ENCODE measurements around the gene HEXB. TPM values are rescaled to one million over a fixed set of nuclear protein-coding genes. Genes with fewer than 3 reads are reported as not detected.

Gene HEXB
- total and polyA plus RNA-seq, 2 of the 13 experiments (the other 11 are each of a cell fraction or from before 2014, with no cell fraction given): 100 to 104 TPM

DNA sequence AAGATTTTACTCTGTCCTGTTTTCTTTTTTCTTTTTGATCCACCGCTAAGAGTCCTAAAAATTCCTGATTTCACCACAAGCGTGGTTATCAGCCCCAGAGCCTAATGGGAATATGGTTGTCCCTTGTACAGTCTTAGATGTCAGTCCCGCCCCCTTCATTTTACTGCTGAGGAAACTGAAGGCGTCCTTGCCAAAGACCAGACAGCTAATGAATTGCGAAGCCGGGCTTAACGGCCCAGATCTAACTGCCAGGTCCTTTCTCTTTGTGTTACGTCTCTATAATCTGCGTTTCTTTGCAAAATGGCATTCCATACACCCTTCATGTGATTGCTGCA is 82.5 kb downstream of the HEXB start (continued):
- TF ChIP-seq, protein P1, sequence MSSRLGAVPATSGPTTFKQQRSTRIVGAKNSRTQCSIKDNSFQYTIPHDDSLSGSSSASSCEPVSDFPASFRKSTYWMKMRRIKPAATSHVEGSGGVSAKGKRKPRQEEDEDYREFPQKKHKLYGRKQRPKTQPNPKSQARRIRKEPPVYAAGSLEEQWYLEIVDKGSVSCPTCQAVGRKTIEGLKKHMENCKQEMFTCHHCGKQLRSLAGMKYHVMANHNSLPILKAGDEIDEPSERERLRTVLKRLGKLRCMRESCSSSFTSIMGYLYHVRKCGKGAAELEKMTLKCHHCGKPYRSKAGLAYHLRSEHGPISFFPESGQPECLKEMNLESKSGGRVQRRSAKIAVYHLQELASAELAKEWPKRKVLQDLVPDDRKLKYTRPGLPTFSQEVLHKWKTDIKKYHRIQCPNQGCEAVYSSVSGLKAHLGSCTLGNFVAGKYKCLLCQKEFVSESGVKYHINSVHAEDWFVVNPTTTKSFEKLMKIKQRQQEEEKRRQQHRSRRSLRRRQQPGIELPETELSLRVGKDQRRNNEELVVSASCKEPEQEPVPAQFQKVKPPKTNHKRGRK (CRISPR knock-in tag; IDR thresholded peaks at IDR 0.05): no peak
- TF ChIP-seq SIX1 (CRISPR knock-in tag; IDR thresholded peaks at IDR 0.05; ENCODE audit: borderline replicate concordance): 0 out of 2 replicates have a peak, but pooled peaks have one; percentile 11
- TF ChIP-seq SRSF1 (optimal IDR thresholded peaks at IDR 0.05; ENCODE audit: low read depth, low read length): no peak
- TF ChIP-seq, protein P2, sequence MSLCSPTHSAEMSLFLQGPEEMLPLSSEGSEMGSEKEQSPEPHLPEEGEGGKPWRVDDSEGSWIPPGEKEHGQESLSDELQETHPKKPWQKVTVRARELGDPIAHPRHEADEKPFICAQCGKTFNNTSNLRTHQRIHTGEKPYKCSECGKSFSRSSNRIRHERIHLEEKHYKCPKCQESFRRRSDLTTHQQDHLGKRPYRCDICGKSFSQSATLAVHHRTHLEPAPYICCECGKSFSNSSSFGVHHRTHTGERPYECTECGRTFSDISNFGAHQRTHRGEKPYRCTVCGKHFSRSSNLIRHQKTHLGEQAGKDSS (CRISPR knock-in tag; IDR thresholded peaks at IDR 0.05; ENCODE audit: borderline replicate concordance, low read depth): no peak
- 0 out of 2 replicates have a peak, but pooled peaks have one; percentile 16 for TF ChIP-seq SIN3A (IDR thresholded peaks at IDR 0.05; ENCODE audit: borderline replicate concordance, low read depth, low read length)
- TF ChIP-seq MAFK (conservative IDR thresholded peaks at IDR 0.05 in 1 of 2, IDR thresholded peaks at IDR 0.05 in 1 of 2; ENCODE audit: low read length in 2 of 2): no peak
- no peak for TF ChIP-seq ZNF260 (CRISPR knock-in tag; IDR thresholded peaks at IDR 0.05; ENCODE audit: borderline replicate concordance, low read depth)
- TF ChIP-seq, protein P3, sequence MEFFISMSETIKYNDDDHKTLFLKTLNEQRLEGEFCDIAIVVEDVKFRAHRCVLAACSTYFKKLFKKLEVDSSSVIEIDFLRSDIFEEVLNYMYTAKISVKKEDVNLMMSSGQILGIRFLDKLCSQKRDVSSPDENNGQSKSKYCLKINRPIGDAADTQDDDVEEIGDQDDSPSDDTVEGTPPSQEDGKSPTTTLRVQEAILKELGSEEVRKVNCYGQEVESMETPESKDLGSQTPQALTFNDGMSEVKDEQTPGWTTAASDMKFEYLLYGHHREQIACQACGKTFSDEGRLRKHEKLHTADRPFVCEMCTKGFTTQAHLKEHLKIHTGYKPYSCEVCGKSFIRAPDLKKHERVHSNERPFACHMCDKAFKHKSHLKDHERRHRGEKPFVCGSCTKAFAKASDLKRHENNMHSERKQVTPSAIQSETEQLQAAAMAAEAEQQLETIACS (CRISPR knock-in tag; IDR thresholded peaks at IDR 0.05): 0 out of 2 replicates have a peak, but pooled peaks have one; percentile 1
- TF ChIP-seq, protein P4, sequence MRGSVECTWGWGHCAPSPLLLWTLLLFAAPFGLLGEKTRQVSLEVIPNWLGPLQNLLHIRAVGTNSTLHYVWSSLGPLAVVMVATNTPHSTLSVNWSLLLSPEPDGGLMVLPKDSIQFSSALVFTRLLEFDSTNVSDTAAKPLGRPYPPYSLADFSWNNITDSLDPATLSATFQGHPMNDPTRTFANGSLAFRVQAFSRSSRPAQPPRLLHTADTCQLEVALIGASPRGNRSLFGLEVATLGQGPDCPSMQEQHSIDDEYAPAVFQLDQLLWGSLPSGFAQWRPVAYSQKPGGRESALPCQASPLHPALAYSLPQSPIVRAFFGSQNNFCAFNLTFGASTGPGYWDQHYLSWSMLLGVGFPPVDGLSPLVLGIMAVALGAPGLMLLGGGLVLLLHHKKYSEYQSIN (CRISPR knock-in tag; IDR thresholded peaks at IDR 0.05; ENCODE audit: borderline replicate concordance): 0 out of 2 replicates have a peak, but pooled peaks have one; percentile 32
- TF ChIP-seq, protein P5, sequence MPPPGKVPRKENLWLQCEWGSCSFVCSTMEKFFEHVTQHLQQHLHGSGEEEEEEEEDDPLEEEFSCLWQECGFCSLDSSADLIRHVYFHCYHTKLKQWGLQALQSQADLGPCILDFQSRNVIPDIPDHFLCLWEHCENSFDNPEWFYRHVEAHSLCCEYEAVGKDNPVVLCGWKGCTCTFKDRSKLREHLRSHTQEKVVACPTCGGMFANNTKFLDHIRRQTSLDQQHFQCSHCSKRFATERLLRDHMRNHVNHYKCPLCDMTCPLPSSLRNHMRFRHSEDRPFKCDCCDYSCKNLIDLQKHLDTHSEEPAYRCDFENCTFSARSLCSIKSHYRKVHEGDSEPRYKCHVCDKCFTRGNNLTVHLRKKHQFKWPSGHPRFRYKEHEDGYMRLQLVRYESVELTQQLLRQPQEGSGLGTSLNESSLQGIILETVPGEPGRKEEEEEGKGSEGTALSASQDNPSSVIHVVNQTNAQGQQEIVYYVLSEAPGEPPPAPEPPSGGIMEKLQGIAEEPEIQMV (CRISPR knock-in tag; IDR thresholded peaks at IDR 0.05; ENCODE audit: low read depth): no peak
- TF ChIP-seq SPEN (CRISPR knock-in tag; IDR thresholded peaks at IDR 0.05; ENCODE audit: low read depth): no peak
- TF ChIP-seq NR1H2 (CRISPR knock-in tag; IDR thresholded peaks at IDR 0.05; ENCODE audit: borderline replicate concordance, low read depth): no peak
- no peak for TF ChIP-seq SMYD3 (CRISPR knock-in tag; IDR thresholded peaks at IDR 0.05)
- peak; percentile 11 for TF ChIP-seq TEAD3 (CRISPR knock-in tag; optimal IDR thresholded peaks at IDR 0.05; ENCODE audit: borderline replicate concordance)
- 0 out of 2 replicates have a peak, but pooled peaks have one; percentile 6 for TF ChIP-seq ZNF747 (CRISPR knock-in tag; IDR thresholded peaks at IDR 0.05; ENCODE audit: borderline replicate concordance)
- TF ChIP-seq, protein P6, sequence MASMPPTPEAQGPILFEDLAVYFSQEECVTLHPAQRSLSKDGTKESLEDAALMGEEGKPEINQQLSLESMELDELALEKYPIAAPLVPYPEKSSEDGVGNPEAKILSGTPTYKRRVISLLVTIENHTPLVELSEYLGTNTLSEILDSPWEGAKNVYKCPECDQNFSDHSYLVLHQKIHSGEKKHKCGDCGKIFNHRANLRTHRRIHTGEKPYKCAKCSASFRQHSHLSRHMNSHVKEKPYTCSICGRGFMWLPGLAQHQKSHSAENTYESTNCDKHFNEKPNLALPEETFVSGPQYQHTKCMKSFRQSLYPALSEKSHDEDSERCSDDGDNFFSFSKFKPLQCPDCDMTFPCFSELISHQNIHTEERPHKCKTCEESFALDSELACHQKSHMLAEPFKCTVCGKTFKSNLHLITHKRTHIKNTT (CRISPR knock-in tag; IDR thresholded peaks at IDR 0.05): no peak
- TF ChIP-seq HOXD1 (CRISPR knock-in tag; IDR thresholded peaks at IDR 0.05): 0 out of 2 replicates have a peak, but pooled peaks have one; percentile 5
- TF ChIP-seq, protein P7, sequence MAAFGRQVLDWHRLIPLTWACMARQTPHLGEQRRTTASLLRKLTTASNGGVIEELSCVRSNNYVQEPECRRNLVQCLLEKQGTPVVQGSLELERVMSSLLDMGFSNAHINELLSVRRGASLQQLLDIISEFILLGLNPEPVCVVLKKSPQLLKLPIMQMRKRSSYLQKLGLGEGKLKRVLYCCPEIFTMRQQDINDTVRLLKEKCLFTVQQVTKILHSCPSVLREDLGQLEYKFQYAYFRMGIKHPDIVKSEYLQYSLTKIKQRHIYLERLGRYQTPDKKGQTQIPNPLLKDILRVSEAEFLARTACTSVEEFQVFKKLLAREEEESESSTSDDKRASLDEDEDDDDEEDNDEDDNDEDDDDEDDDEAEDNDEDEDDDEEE (CRISPR knock-in tag; IDR thresholded peaks at IDR 0.05): peak; percentile 65; the same call in 1 of the 2 replicates
- no peak for TF ChIP-seq ZNF614 (CRISPR knock-in tag; IDR thresholded peaks at IDR 0.05; ENCODE audit: borderline replicate concordance)
- TF ChIP-seq SATB2 (CRISPR knock-in tag; IDR thresholded peaks at IDR 0.05): 0 out of 2 replicates have a peak, but pooled peaks have one; percentile 5
- 0 out of 2 replicates have a peak, but pooled peaks have one; percentile 59 for TF ChIP-seq REL (CRISPR knock-in tag; conservative IDR thresholded peaks at IDR 0.05)

Measured in HepG2 (cell line).